ENCODE results near the gene PTPRT. TPM values are rescaled to one million over a fixed set of nuclear protein-coding genes. Genes with fewer than 3 reads are reported as not detected.

The PTPRT gene
- polyA plus RNA-seq, 1 of the 3 experiments (the other 2 are of a cell fraction): not detected

DNA sequence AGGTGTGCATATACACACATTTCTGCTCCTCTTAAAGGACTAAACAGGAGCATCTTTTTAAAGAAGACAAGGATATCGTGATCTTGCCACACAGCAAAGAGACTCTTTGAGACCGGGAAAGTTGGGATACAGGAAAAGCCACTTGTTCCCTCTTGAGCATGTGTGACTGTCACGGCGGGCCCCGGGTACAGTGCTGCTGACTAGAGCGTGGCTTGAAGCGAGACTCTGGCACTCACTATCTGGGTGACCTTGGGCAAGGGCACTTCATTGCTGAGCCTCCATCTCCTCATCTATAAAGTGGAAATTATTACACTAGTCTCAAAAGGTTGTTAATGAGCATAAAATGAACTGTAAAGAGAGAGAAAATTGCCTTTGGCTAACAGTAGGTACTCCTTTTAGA, 713.9 kb downstream of the PTPRT start:
- no peak overlapping the region for H3K4me2 ChIP-seq
- no peak overlapping the region for H3K27ac ChIP-seq (ENCODE audit: low read depth in 2 of 2, low read length in 1 of 2)
- H3F3A ChIP-seq (replicated peaks; ENCODE audit: insufficient read depth): no peaks in the 10 kb centered on the region
- CTCF ChIA-PET: interaction anchor here (1.3 kb wide), 1 partner anchor 32 kb away, joined by 3 read pairs; no protein-coding TSS in a partner anchor
- no peak overlapping the region for H3K4me3 ChIP-seq (ENCODE audit: low read depth in 2 of 2, low read length in 1 of 2)
- H3K9me3 ChIP-seq: no peaks in the 10 kb centered on the region
- POLR2A ChIA-PET: no interaction called here
- H3K79me2 ChIP-seq (ENCODE audit: insufficient read depth): no peaks in the 10 kb centered on the region
- H3K4me1 ChIP-seq (ENCODE audit: control insufficient read depth in 1 of 2, insufficient read depth in 2 of 2, low read depth in 1 of 2, low read length in 1 of 2): peaks cover 0 to 3% of the 10 kb centered on the region in 2 experiments; a peak in 1 of 4 replicates
- H4K20me1 ChIP-seq (ENCODE audit: insufficient read depth): no peaks in the 10 kb centered on the region
- no peak overlapping the region for H3K9ac ChIP-seq
- no peak overlapping the region for H2AFZ ChIP-seq (ENCODE audit: low read depth)
- 47% methylated on average over 7 of the region's 7 CpGs for WGBS (ENCODE audit: low lambda C conversion rate)
- no peaks in the 10 kb centered on the region for H3K36me3 ChIP-seq (replicated peaks in 1 of 2; ENCODE audit: control insufficient read depth in 1 of 2, insufficient read depth in 2 of 2, low read length in 1 of 2)
- H3K9me2 ChIP-seq: no peaks in the 10 kb centered on the region
- TF ChIP-seq RFX5 (IDR thresholded peaks at IDR 0.05; ENCODE audit: low read length) (no peak), RAD21 (IDR thresholded peaks at IDR 0.05; ENCODE audit: low read length) (no peak), IRF3 (IDR thresholded peaks at IDR 0.05; ENCODE audit: low read depth, low read length) (no peak)
- TF ChIP-seq, protein P1, sequence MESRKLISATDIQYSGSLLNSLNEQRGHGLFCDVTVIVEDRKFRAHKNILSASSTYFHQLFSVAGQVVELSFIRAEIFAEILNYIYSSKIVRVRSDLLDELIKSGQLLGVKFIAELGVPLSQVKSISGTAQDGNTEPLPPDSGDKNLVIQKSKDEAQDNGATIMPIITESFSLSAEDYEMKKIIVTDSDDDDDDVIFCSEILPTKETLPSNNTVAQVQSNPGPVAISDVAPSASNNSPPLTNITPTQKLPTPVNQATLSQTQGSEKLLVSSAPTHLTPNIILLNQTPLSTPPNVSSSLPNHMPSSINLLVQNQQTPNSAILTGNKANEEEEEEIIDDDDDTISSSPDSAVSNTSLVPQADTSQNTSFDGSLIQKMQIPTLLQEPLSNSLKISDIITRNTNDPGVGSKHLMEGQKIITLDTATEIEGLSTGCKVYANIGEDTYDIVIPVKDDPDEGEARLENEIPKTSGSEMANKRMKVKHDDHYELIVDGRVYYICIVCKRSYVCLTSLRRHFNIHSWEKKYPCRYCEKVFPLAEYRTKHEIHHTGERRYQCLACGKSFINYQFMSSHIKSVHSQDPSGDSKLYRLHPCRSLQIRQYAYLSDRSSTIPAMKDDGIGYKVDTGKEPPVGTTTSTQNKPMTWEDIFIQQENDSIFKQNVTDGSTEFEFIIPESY (IDR thresholded peaks at IDR 0.05; ENCODE audit: borderline replicate concordance, low read depth): no peak
- TF ChIP-seq, protein P2, sequence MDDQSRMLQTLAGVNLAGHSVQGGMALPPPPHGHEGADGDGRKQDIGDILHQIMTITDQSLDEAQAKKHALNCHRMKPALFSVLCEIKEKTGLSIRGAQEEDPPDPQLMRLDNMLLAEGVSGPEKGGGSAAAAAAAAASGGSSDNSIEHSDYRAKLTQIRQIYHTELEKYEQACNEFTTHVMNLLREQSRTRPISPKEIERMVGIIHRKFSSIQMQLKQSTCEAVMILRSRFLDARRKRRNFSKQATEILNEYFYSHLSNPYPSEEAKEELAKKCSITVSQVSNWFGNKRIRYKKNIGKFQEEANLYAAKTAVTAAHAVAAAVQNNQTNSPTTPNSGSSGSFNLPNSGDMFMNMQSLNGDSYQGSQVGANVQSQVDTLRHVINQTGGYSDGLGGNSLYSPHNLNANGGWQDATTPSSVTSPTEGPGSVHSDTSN (IDR thresholded peaks at IDR 0.05): no peak
- H3K27me3 ChIP-seq (ENCODE audit: insufficient read depth): no peaks in the 10 kb centered on the region
- no peak for DNase-seq

- no peak overlapping the region for H3K27ac ChIP-seq (ENCODE audit: low read depth in 2 of 2, low read length in 1 of 2)
- 54% methylated on average over 2 of the region's 6 CpGs for WGBS (ENCODE audit: low lambda C conversion rate)
- CTCF ChIA-PET: interaction anchor here (1.6 kb wide), 1 partner anchor 56 kb away, joined by 3 read pairs; no protein-coding TSS in a partner anchor
- no peak for TF ChIP-seq MEF2A (IDR thresholded peaks at IDR 0.05; ENCODE audit: borderline replicate concordance, low read depth)
- TF ChIP-seq CTCF (IDR thresholded peaks at IDR 0.05): no peak
- TF ChIP-seq REST (IDR thresholded peaks at IDR 0.05; ENCODE audit: low read depth, low read length): no peak
- TF ChIP-seq RAD21 (IDR thresholded peaks at IDR 0.05; ENCODE audit: low read length): no peak
- TF ChIP-seq GABPA (IDR thresholded peaks at IDR 0.05; ENCODE audit: low read depth): no peak
- TF ChIP-seq RXRA (IDR thresholded peaks at IDR 0.05; ENCODE audit: borderline replicate concordance, low read depth): no peak
- TF ChIP-seq, protein P1 (IDR thresholded peaks at IDR 0.05; ENCODE audit: borderline replicate concordance, low read depth): no peak
- TF ChIP-seq POLR2AphosphoS5 (IDR thresholded peaks at IDR 0.05; ENCODE audit: low read depth, low read length): no peak
- TF ChIP-seq, protein P2 (IDR thresholded peaks at IDR 0.05): no peak
- TF ChIP-seq NFIC (IDR thresholded peaks at IDR 0.05; ENCODE audit: borderline replicate concordance): no peak
Observed at GRCh38 chr20:42474646-42475045, 715.1 kb downstream of the PTPRT start.

More at GRCh38 chr20:42474646-42475045, 715.1 kb downstream of the PTPRT start:
- no peaks in the 10 kb centered on the region for H4K20me1 ChIP-seq (ENCODE audit: insufficient read depth)
- H3K9me2 ChIP-seq: no peaks in the 10 kb centered on the region
- no peaks in the 10 kb centered on the region for H3K36me3 ChIP-seq (replicated peaks in 1 of 2; ENCODE audit: control insufficient read depth in 1 of 2, insufficient read depth in 2 of 2, low read length in 1 of 2)
- POLR2A ChIA-PET: no interaction called here
- no peak overlapping the region for H2AFZ ChIP-seq (ENCODE audit: low read depth)
- no peaks in the 10 kb centered on the region for H3K27me3 ChIP-seq (ENCODE audit: insufficient read depth)
- H3K4me1 ChIP-seq (ENCODE audit: control insufficient read depth in 1 of 2, insufficient read depth in 2 of 2, low read depth in 1 of 2, low read length in 1 of 2): peaks cover 0 to 3% of the 10 kb centered on the region in 2 experiments; a peak in 1 of 4 replicates
- no peaks in the 10 kb centered on the region for H3F3A ChIP-seq (replicated peaks; ENCODE audit: insufficient read depth)
- H3K9me3 ChIP-seq: no peaks in the 10 kb centered on the region
- no peak overlapping the region for H3K9ac ChIP-seq
- no peak overlapping the region for H3K4me2 ChIP-seq
- no peaks in the 10 kb centered on the region for H3K79me2 ChIP-seq (ENCODE audit: insufficient read depth)
- no peak overlapping the region for H3K4me3 ChIP-seq (ENCODE audit: low read depth in 2 of 2, low read length in 1 of 2)
- peak; percentile 2 for DNase-seq

Data from SK-N-SH (cell line).